Tibial nerve (tissue), 4 donors: Measurements from ENCODE around the gene TSSK2. TPM values are rescaled to one million over a fixed set of nuclear protein-coding genes. Genes with fewer than 3 reads are reported as not detected.

Experiments used
- DNase-seq, 2 donors: peaks; one replicate each; pipeline ENCODE4 v3.0.0-alpha.2; 2019; ENCODE audit warnings: low spot score in 2 of 2
- H3K27ac ChIP-seq, 4 donors: fragments of 200-600 bp; sonication (generic) in 3 of 4; one replicate each; pipeline ENCODE4 v1.5.1; 2017 to 2019; ENCODE audit warnings: mild to moderate bottlenecking in 1 of 4
- H3K27me3 ChIP-seq, 2 donors: fragments of 200-600 bp; sonication (generic) in 1 of 2; one replicate each; pipeline versions ENCODE4 v1.5.1 to v1.6.0; 2017 to 2019
- H3K36me3 ChIP-seq, 3 donors: fragments of 200-600 bp; sonication (generic); one replicate each; pipeline ENCODE4 v1.5.1; 2018 to 2019
- H3K4me1 ChIP-seq, 4 donors: fragments of 200-600 bp; sonication (generic) in 3 of 4; one replicate each; pipeline ENCODE4 v1.5.1; 2017 to 2019
- H3K4me3 ChIP-seq, 4 donors: fragments of 200-600 bp; sonication (generic) in 3 of 4; one replicate each; pipeline ENCODE4 v1.5.1; 2017 to 2019; ENCODE audit warnings: mild to moderate bottlenecking in 1 of 4, moderate library complexity in 1 of 4
- H3K9me3 ChIP-seq, 4 donors: fragments of 200-600 bp; sonication (generic) in 3 of 4; one replicate each; pipeline ENCODE4 v1.5.1; 2017 to 2019
- EP300 ChIP-seq, 2 donors: sonication (generic); formaldehyde crosslinking; IDR thresholded peaks; one replicate each; pipeline ENCODE4 v1.6.1; 2017; ENCODE audit warnings: antibody characterized with exemption in 2 of 2, mild to moderate bottlenecking in 1 of 2
- POLR2A ChIP-seq, 2 donors: fragments of 450-650 bp; IDR thresholded peaks; one replicate each; pipeline ENCODE4 v1.6.1; 2017; ENCODE audit warnings: antibody characterized with exemption in 2 of 2, mild to moderate bottlenecking in 2 of 2, moderate library complexity in 2 of 2
- WGBS, 2 donors: methylation state at CpG; one replicate each; pipeline ENCODE4 v1.1.5; 2018; 5-methylcytosine and 5-hydroxymethylcytosine counted together
- total RNA-seq, 4 donors: library from RNA; depleted of rRNA; stranded (reverse); fragments of >200 nt; gene quantifications; one replicate each; pipeline ENCODE4 v1.1.0, GENCODE V29; 2016
- TF ChIP-seq, protein P1 (sequence below), 5 experiments: fragments of 200-600 bp in 3 of 5; fragments of 450-650 bp in 2 of 5; sonication (generic) in 3 of 5; IDR thresholded peaks; one replicate each; pipeline ENCODE4 v1.5.1; 2016 to 2019; ENCODE audit warnings: antibody characterized with exemption in 5 of 5, mild to moderate bottlenecking in 3 of 5, moderate library complexity in 2 of 5

The TSSK2 gene
- total RNA-seq, 4 donors from 2014 or later: 0.30 TPM; not detected in 3

DNA sequence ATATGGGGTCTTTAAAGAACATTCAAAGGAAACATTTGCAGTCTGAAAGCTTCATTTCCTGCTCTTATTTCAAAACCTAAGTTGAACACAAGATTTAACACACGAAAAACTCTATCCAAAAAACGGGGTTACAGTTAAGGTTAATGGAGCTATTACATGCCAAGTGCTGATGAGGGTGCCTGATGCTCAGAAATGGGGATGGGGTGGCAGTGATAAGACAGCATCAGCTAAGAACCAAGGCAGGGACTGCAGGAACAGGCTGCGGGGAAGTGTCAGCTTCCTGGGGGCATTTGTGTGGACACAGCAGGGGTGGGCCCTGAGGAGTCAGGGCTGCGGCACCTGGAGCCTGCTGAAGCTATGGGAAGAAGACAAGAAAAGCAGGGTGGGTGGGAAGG, 21.0 kb upstream of the TSSK2 start:
- no peaks in the 10 kb centered on the region for H3K9me3 ChIP-seq
- H3K27ac ChIP-seq: peak overlapping the region in 3 of 4 donors; percentile 5 to 59 (median 9)
- H3K4me1 ChIP-seq: peaks cover 0 to 74% (median 34%) of the 10 kb centered on the region in 4 donors
- no peak overlapping the region for H3K4me3 ChIP-seq
- DNase-seq: no peak
- TF ChIP-seq EP300 (IDR thresholded peaks at IDR 0.05): no peak
- TF ChIP-seq, protein P1, sequence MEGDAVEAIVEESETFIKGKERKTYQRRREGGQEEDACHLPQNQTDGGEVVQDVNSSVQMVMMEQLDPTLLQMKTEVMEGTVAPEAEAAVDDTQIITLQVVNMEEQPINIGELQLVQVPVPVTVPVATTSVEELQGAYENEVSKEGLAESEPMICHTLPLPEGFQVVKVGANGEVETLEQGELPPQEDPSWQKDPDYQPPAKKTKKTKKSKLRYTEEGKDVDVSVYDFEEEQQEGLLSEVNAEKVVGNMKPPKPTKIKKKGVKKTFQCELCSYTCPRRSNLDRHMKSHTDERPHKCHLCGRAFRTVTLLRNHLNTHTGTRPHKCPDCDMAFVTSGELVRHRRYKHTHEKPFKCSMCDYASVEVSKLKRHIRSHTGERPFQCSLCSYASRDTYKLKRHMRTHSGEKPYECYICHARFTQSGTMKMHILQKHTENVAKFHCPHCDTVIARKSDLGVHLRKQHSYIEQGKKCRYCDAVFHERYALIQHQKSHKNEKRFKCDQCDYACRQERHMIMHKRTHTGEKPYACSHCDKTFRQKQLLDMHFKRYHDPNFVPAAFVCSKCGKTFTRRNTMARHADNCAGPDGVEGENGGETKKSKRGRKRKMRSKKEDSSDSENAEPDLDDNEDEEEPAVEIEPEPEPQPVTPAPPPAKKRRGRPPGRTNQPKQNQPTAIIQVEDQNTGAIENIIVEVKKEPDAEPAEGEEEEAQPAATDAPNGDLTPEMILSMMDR (IDR thresholded peaks at IDR 0.05): no peak
- TF ChIP-seq POLR2A (IDR thresholded peaks at IDR 0.05): no peak
- H3K36me3 ChIP-seq: no peaks in the 10 kb centered on the region
- H3K27me3 ChIP-seq: no peaks in the 10 kb centered on the region
- WGBS, 2 donors: 24 to 51% methylated on average over 4 of the region's 4 CpGs

DNA sequence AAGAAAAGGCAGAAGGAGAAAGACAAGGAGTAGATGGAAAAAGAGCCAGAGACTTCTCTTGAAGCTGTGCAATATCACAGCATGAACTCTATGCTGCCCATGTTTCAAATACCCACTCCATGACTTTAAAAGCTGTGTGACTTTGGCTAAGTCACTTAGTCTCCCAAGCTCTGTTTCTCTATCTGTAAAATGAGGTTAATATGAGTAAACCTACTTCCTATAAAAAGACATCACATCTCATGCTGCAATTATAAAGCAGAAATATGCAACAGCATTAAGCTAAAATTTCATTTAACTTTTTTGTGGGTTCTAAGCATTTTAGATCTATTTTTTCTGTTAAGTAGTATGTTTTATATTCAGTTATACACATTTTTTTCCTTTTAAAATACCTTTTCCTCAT, 20.5 kb upstream of the TSSK2 start:
- TF ChIP-seq POLR2A (IDR thresholded peaks at IDR 0.05) (no peak), EP300 (IDR thresholded peaks at IDR 0.05) (no peak)
- TF ChIP-seq, protein P1 (IDR thresholded peaks at IDR 0.05): no peak
- H3K36me3 ChIP-seq: no peaks in the 10 kb centered on the region
- DNase-seq: no peak
- H3K9me3 ChIP-seq: no peaks in the 10 kb centered on the region
- no peak overlapping the region for H3K4me3 ChIP-seq
- H3K27me3 ChIP-seq: no peaks in the 10 kb centered on the region
- peaks cover 0 to 74% (median 39%) of the 10 kb centered on the region in 4 donors for H3K4me1 ChIP-seq
- H3K27ac ChIP-seq: no peak overlapping the region

GRCh38 chr22:19111140-19111539, 20.0 kb upstream of the TSSK2 start:
- 83% methylated on average over 2 to 3 of the region's 3 CpGs for WGBS, 2 donors

GRCh38 chr22:19111584-19111983, 19.5 kb upstream of the TSSK2 start:
- H3K4me3 ChIP-seq: no peak overlapping the region
- no peaks in the 10 kb centered on the region for H3K27me3 ChIP-seq
- TF ChIP-seq POLR2A (IDR thresholded peaks at IDR 0.05) (no peak), EP300 (IDR thresholded peaks at IDR 0.05) (no peak)
- TF ChIP-seq, protein P1 (IDR thresholded peaks at IDR 0.05): no peak
- H3K36me3 ChIP-seq: no peaks in the 10 kb centered on the region
- H3K9me3 ChIP-seq: no peaks in the 10 kb centered on the region
- WGBS, 2 donors: 89 to 92% methylated on average over 3 of the region's 3 CpGs
- H3K4me1 ChIP-seq: peaks cover 0 to 74% (median 37%) of the 10 kb centered on the region in 4 donors
- no peak overlapping the region for H3K27ac ChIP-seq
- DNase-seq: no peak

More at GRCh38 chr22:19111140-19111539, 20.0 kb upstream of the TSSK2 start:
- no peaks in the 10 kb centered on the region for H3K9me3 ChIP-seq
- no peak overlapping the region for H3K27ac ChIP-seq
- no peaks in the 10 kb centered on the region for H3K27me3 ChIP-seq
- TF ChIP-seq EP300 (IDR thresholded peaks at IDR 0.05) (no peak), POLR2A (IDR thresholded peaks at IDR 0.05) (no peak)
- TF ChIP-seq, protein P1 (IDR thresholded peaks at IDR 0.05): no peak
- no peak for DNase-seq
- H3K4me3 ChIP-seq: no peak overlapping the region
- no peaks in the 10 kb centered on the region for H3K36me3 ChIP-seq
- peaks cover 0 to 74% (median 39%) of the 10 kb centered on the region in 4 donors for H3K4me1 ChIP-seq

- TF ChIP-seq EP300 (IDR thresholded peaks at IDR 0.05): no peak
- no peak for TF ChIP-seq POLR2A (IDR thresholded peaks at IDR 0.05)
- TF ChIP-seq, protein P1 (IDR thresholded peaks at IDR 0.05): no peak
- Histone ChIP-seq H3K4me1 (peaks cover 0 to 80% (median 44%) of the 10 kb centered on the region in 4 donors), H3K4me3 (no peak overlapping the region), H3K36me3 (no peaks in the 10 kb centered on the region), H3K27me3 (no peaks in the 10 kb centered on the region), H3K27ac (no peak overlapping the region), H3K9me3 (no peaks in the 10 kb centered on the region)
- no peak for DNase-seq
- 97% methylated on average over 5 of the region's 5 CpGs for WGBS, 2 donors
These were observed 17.7 kb upstream of the TSSK2 start for GRCh38 chr22:19113429-19113828.
